HG02759 (cell line): Measurements from ENCODE around the gene PXN.
"Not testable (repeated sequence)": the region's sequence is repeated elsewhere in the genome, so short reads cannot be mapped to it uniquely, and the experiment has no call there.

Experiments
- ATAC-seq: cut with Tn5 transposase; IDR thresholded peaks from one replicate; pipeline ENCODE4 v1.9.1; 2021; ENCODE audit warnings: mild to moderate bottlenecking, moderate library complexity; ENCODE audit not compliant: unreplicated experiment

The PXN gene

GRCh38 chr12:120227233-120228040, 38.1 kb downstream of the PXN start:
- ATAC-seq, result no peak

GRCh38 chr12:120225852-120226640, 39.5 kb downstream of the PXN start:
- ATAC-seq, result no peak

- ATAC-seq, result no peak
These were observed 40.4 kb downstream of the PXN start for GRCh38 chr12:120225200-120225558.

GRCh38 chr12:120224304-120225199, 41.0 kb downstream of the PXN start:
- ATAC-seq, result no peak

GRCh38 chr12:120223458-120224303, 41.8 kb downstream of the PXN start:
- no peak for ATAC-seq

- ATAC-seq, result no peak
These were observed 43.2 kb downstream of the PXN start for GRCh38 chr12:120222288-120222832.

- ATAC-seq, result no peak
These were observed 44.0 kb downstream of the PXN start for GRCh38 chr12:120221576-120221900.

- no peak for ATAC-seq
These were observed 44.5 kb downstream of the PXN start for GRCh38 chr12:120220838-120221575.

GRCh38 chr12:120218680-120219606, 46.6 kb downstream of the PXN start:
- no peak for ATAC-seq

- ATAC-seq, result no peak
These were observed 48.6 kb downstream of the PXN start for GRCh38 chr12:120216742-120217605.

- no peak for ATAC-seq
These were observed 49.5 kb downstream of the PXN start for GRCh38 chr12:120215766-120216735.

GRCh38 chr12:120215357-120215735, 50.2 kb downstream of the PXN start:
- no peak for ATAC-seq

GRCh38 chr12:120214626-120215356, 50.7 kb downstream of the PXN start:
- ATAC-seq, result no peak

- no peak for ATAC-seq
These were observed 51.8 kb downstream of the PXN start for GRCh38 chr12:120213758-120214157.

- ATAC-seq, result not testable (repeated sequence)
These were observed 52.3 kb downstream of the PXN start for GRCh38 chr12:120213182-120213581.

GRCh38 chr12:120212301-120212700, 53.2 kb downstream of the PXN start:
- no peak for ATAC-seq
